Smooth muscle cell (in vitro differentiated cells): ENCODE data around the gene ATXN7. TPM values are rescaled to one million over a fixed set of nuclear protein-coding genes. Genes with fewer than 3 reads are reported as not detected.

Experiments
- DNase-seq: peaks from one replicate; lab custom pipeline; 2025; ENCODE audit not compliant: unreplicated experiment; lab: John Stamatoyannopoulos, UW
- H2AFZ ChIP-seq: fragments of 200-600 bp; sonication (generic); 2 replicates; pipeline ENCODE4 v1.6.0; 2016; ENCODE audit warnings: antibody characterized with exemption, low read depth, mild to moderate bottlenecking
- H3F3A ChIP-seq: fragments of 200-600 bp; sonication (generic); 2 replicates; pipeline ENCODE4 v1.6.0; 2017; ENCODE audit warnings: antibody characterized with exemption, low read depth
- H3K27ac ChIP-seq: fragments of 200-600 bp; sonication (generic); 2 replicates; pipeline ENCODE4 v1.5.1; 2016; ENCODE audit warnings: low read depth, mild to moderate bottlenecking
- H3K27me3 ChIP-seq: fragments of 200-600 bp; sonication (generic); 2 replicates; pipeline ENCODE4 v1.6.1; 2016; ENCODE audit warnings: low read depth, mild to moderate bottlenecking
- H3K36me3 ChIP-seq: fragments of 200-600 bp; sonication (generic); 2 replicates; pipeline ENCODE4 v1.5.1; 2016; ENCODE audit warnings: low read depth
- H3K4me1 ChIP-seq: fragments of 200-600 bp; sonication (generic); 2 replicates; pipeline ENCODE4 v1.5.1; 2016; ENCODE audit warnings: low read depth
- H3K4me2 ChIP-seq: fragments of 200-600 bp; sonication (generic); 2 replicates; pipeline ENCODE4 v1.6.0; 2016; ENCODE audit warnings: mild to moderate bottlenecking
- H3K4me3 ChIP-seq: fragments of 200-600 bp; sonication (generic); 2 replicates; pipeline ENCODE4 v1.5.1; 2016; ENCODE audit warnings: mild to moderate bottlenecking
- H3K79me2 ChIP-seq: fragments of 200-600 bp; sonication (generic); 2 replicates; pipeline ENCODE4 v1.6.0; 2016; ENCODE audit warnings: low read depth, mild to moderate bottlenecking
- H3K9ac ChIP-seq: fragments of 200-600 bp; sonication (generic); 2 replicates; pipeline ENCODE4 v1.6.0; 2016; ENCODE audit warnings: low read depth
- H3K9me3 ChIP-seq: fragments of 200-600 bp; sonication (generic); replicated peaks from 2 replicates; pipeline ENCODE4 v1.5.1; 2016; ENCODE audit warnings: low read depth
- H4K20me1 ChIP-seq: fragments of 200-600 bp; sonication (generic); 2 replicates; pipeline ENCODE4 v1.6.0; 2016; ENCODE audit warnings: low read depth
- CTCF ChIP-seq: fragments of 200-600 bp; sonication (generic); IDR thresholded peaks from 2 replicates; pipeline ENCODE4 v1.5.1; 2017; ENCODE audit warnings: borderline replicate concordance, mild to moderate bottlenecking, antibody characterized with exemption; ENCODE audit not compliant: insufficient read depth, poor library complexity, severe bottlenecking
- WGBS: methylation state at CpG from one replicate; pipeline ENCODE4 v1.1.7; 2016; ENCODE audit warnings: low lambda C conversion rate; 5-methylcytosine and 5-hydroxymethylcytosine counted together
- polyA plus RNA-seq: library from polyadenylated mRNA; unstranded; fragments of >200 nt; fragmentation: Nextera tagmentation; extraction: Ambion mirVana; gene quantifications from 2 replicates; pipeline ENCODE4 v1.2.1, GENCODE V29; 2016
- total RNA-seq: library from RNA; depleted of rRNA; stranded (reverse); fragments of >200 nt; gene quantifications from 2 replicates; pipeline ENCODE4 v1.2.3, GENCODE V29; 2014

ATXN7 gene
- total and polyA plus RNA-seq, 2 experiments from 2014 or later = 3.6 to 14.1 TPM

GRCh38 chr3:64019879-64020278, 156.2 kb downstream of the ATXN7 start:
- Histone ChIP-seq H3K9me3 (no peaks in the 10 kb centered on the region), H3K4me3 (no peak overlapping the region), H3F3A (no peaks in the 10 kb centered on the region), H3K27ac (no peak overlapping the region), H3K4me2 (no peak overlapping the region), H3K79me2 (peaks cover 37% of the 10 kb centered on the region), H3K27me3 (no peaks in the 10 kb centered on the region), H3K36me3 (peaks cover 21% of the 10 kb centered on the region), H4K20me1 (peaks cover 32% of the 10 kb centered on the region), H2AFZ (no peak overlapping the region), H3K4me1 (peaks cover 9% of the 10 kb centered on the region), H3K9ac (no peak overlapping the region)
- TF ChIP-seq CTCF = no peak
- 99% methylated on average over 2 of the region's 2 CpGs for WGBS
- no peak for DNase-seq

GRCh38 chr3:64021922-64022321, 158.3 kb downstream of the ATXN7 start:
- H3K27me3 ChIP-seq = no peaks in the 10 kb centered on the region
- H2AFZ ChIP-seq = no peak overlapping the region
- no peaks in the 10 kb centered on the region for H3F3A ChIP-seq
- no peak for TF ChIP-seq CTCF
- peak overlapping the region; percentile 98 for H3K4me2 ChIP-seq
- peak overlapping the region; percentile 90 for H3K4me3 ChIP-seq
- peaks cover 21% of the 10 kb centered on the region for H3K36me3 ChIP-seq
- DNase-seq = no peak
- peak overlapping the region; percentile 87 for H3K27ac ChIP-seq
- WGBS = 94% methylated on average over 6 of the region's 6 CpGs
- peak overlapping the region; percentile 99 for H3K9ac ChIP-seq
- H3K4me1 ChIP-seq = peaks cover 9% of the 10 kb centered on the region
- no peaks in the 10 kb centered on the region for H3K9me3 ChIP-seq
- H3K79me2 ChIP-seq = peaks cover 37% of the 10 kb centered on the region
- peaks cover 25% of the 10 kb centered on the region for H4K20me1 ChIP-seq

- H3K4me3 ChIP-seq = peak overlapping the region; percentile 90
- H2AFZ ChIP-seq = peak overlapping the region; percentile 75
- no peak for DNase-seq
- WGBS = 29% methylated on average over 24 of the region's 24 CpGs
- peaks cover 37% of the 10 kb centered on the region for H3K79me2 ChIP-seq
- peaks cover 25% of the 10 kb centered on the region for H4K20me1 ChIP-seq
- peak overlapping the region; percentile 99 for H3K9ac ChIP-seq
- TF ChIP-seq CTCF = no peak
- H3K4me1 ChIP-seq = peaks cover 9% of the 10 kb centered on the region
- H3K4me2 ChIP-seq = peak overlapping the region; percentile 98
- no peaks in the 10 kb centered on the region for H3K27me3 ChIP-seq
- peak overlapping the region; percentile 87 for H3K27ac ChIP-seq
- no peaks in the 10 kb centered on the region for H3K9me3 ChIP-seq
- no peaks in the 10 kb centered on the region for H3F3A ChIP-seq
- H3K36me3 ChIP-seq = peaks cover 20% of the 10 kb centered on the region
Observed at GRCh38 chr3:64022451-64023186, 159.0 kb downstream of the ATXN7 start.
